A549 (cell line): ENCODE data around the gene UBE3B.

Experiments
- BCL3 ChIP-seq: fragments of >200 bp; sonication (Bioruptor Twin); formaldehyde crosslinking; IDR thresholded peaks from 3 replicates; pipeline ENCODE4 v1.6.1; 2016
- CHD2 ChIP-seq: fragments of 150-350 bp; IDR thresholded peaks from 2 replicates; pipeline ENCODE4 v1.6.1; 2014; ENCODE audit warnings: low read length; ENCODE audit not compliant: partially characterized antibody
- CTCF ChIP-seq: fragments of >200 bp; sonication (Bioruptor Twin); formaldehyde crosslinking; IDR thresholded peaks from 3 replicates; pipeline ENCODE4 v1.5.1; 2016
- EP300 ChIP-seq, 2 experiments: fragments of >200 bp; sonication (Bioruptor Twin); formaldehyde crosslinking; IDR thresholded peaks; 2 replicates in 1 of 2; 3 replicates in 1 of 2; pipeline ENCODE4 v1.6.1; 2016 to 2017
- FOSL2 ChIP-seq, 2 experiments: fragments of 450-650 bp in 1 of 2; fragments of >200 bp in 1 of 2; sonication (Bioruptor Twin) in 1 of 2; formaldehyde crosslinking; IDR thresholded peaks; 2 replicates each; pipeline versions ENCODE4 v1.5.0 to v1.6.1; 2016 to 2020; ENCODE audit warnings: mild to moderate bottlenecking in 1 of 2, moderate library complexity in 1 of 2
- HES2 ChIP-seq: fragments of >200 bp; sonication (Bioruptor Twin); formaldehyde crosslinking; IDR thresholded peaks from 2 replicates; pipeline ENCODE4 v1.6.1; 2016
- JUN ChIP-seq, 2 experiments: fragments of >200 bp; sonication (Bioruptor Twin); formaldehyde crosslinking; IDR thresholded peaks; 2 replicates in 1 of 2; 3 replicates in 1 of 2; pipeline ENCODE4 v1.6.1; 2016 to 2017
- KDM5A ChIP-seq: fragments of 200-600 bp; sonication (generic); IDR thresholded peaks from 2 replicates; pipeline ENCODE4 v1.6.1; 2016; ENCODE audit warnings: antibody characterized with exemption, mild to moderate bottlenecking
- MAX ChIP-seq: IDR thresholded peaks from 2 replicates; pipeline ENCODE4 v1.6.1; 2012
- POLR2A ChIP-seq: IDR thresholded peaks from 2 replicates; pipeline ENCODE4 v1.6.1; 2012; ENCODE audit warnings: mild to moderate bottlenecking, low read length
- REST ChIP-seq: fragments of 200-600 bp; sonication (generic); IDR thresholded peaks from 2 replicates; pipeline ENCODE4 v1.6.1; 2016; ENCODE audit warnings: antibody characterized with exemption, mild to moderate bottlenecking, moderate library complexity
- RFX5 ChIP-seq: fragments of 450-650 bp; IDR thresholded peaks from 2 replicates; pipeline ENCODE4 v1.7.1; 2014; ENCODE audit warnings: antibody characterized with exemption, mild to moderate bottlenecking, moderate library complexity
- RNF2 ChIP-seq: fragments of 200-600 bp; sonication (generic); IDR thresholded peaks from 2 replicates; pipeline ENCODE4 v1.6.1; 2016; ENCODE audit warnings: low read depth, mild to moderate bottlenecking, antibody characterized with exemption, moderate library complexity, borderline replicate concordance
- SMC3 ChIP-seq: fragments of >200 bp; sonication (Bioruptor Twin); formaldehyde crosslinking; IDR thresholded peaks from 3 replicates; pipeline ENCODE4 v1.6.1; 2018; ENCODE audit warnings: inconsistent platforms

- TF ChIP-seq FOSL2 (IDR thresholded peaks at IDR 0.05) (no peak), FOSL2 (CRISPR knock-in tag; IDR thresholded peaks at IDR 0.05) (no peak), CTCF (no peak), RNF2 (no peak), KDM5A (no peak), EP300 (IDR thresholded peaks at IDR 0.05) (no peak), SMC3 (no peak), MAX (0 out of 2 replicates have a peak, but pooled peaks have one; percentile 9), POLR2A (no peak), REST (no peak), JUN (IDR thresholded peaks at IDR 0.05) (no peak), CHD2 (no peak), RFX5 (no peak), BCL3 (no peak), HES2 (no peak)
These were observed 14.4 kb upstream of the UBE3B start for GRCh38 chr12:109462868-109463692.
